ENCODE data around the gene COL4A2. TPM values are rescaled to one million over a fixed set of nuclear protein-coding genes. Genes with fewer than 3 reads are reported as not detected.

Gene COL4A2
- total RNA-seq, 1 donor from 2014 or later, result 180 TPM

GRCh38 chr13:110477706-110478245 is 170.7 kb downstream of the COL4A2 start:
- no peak for DNase-seq (ENCODE audit: extremely low spot score in 2 of 2)
- Histone ChIP-seq H3K9me3 (no peaks in the 10 kb centered on the region), H3K27me3 (no peaks in the 10 kb centered on the region), H3K27ac (no peak overlapping the region), H3K4me1 (no peaks in the 10 kb centered on the region), H3K4me3 (no peak overlapping the region), H3K36me3 (peaks cover 4 to 32% of the 10 kb centered on the region in 2 donors)
- intact Hi-C loops (cut with DNase I), result no loop called here
- TF ChIP-seq POLR2A (IDR thresholded peaks at IDR 0.05) (no peak), CTCF (IDR thresholded peaks at IDR 0.05) (no peak), POLR2AphosphoS5 (IDR thresholded peaks at IDR 0.05; ENCODE audit: insufficient read depth in 1 of 2, low read depth in 1 of 2) (no peak)

GRCh38 chr13:110478405-110479214 is 171.5 kb downstream of the COL4A2 start:
- H3K27ac ChIP-seq, result no peak overlapping the region
- H3K36me3 ChIP-seq, result peaks cover 4 to 38% of the 10 kb centered on the region in 2 donors
- no peak for TF ChIP-seq POLR2A (IDR thresholded peaks at IDR 0.05)
- no peak for TF ChIP-seq CTCF (IDR thresholded peaks at IDR 0.05)
- no peak for TF ChIP-seq POLR2AphosphoS5 (IDR thresholded peaks at IDR 0.05; ENCODE audit: insufficient read depth in 1 of 2, low read depth in 1 of 2)
- no peak for DNase-seq (ENCODE audit: extremely low spot score in 2 of 2)
- no peak overlapping the region for H3K4me3 ChIP-seq
- H3K4me1 ChIP-seq, result no peaks in the 10 kb centered on the region
- H3K9me3 ChIP-seq, result no peaks in the 10 kb centered on the region
- intact Hi-C loops (cut with DNase I), result no loop called here
- no peaks in the 10 kb centered on the region for H3K27me3 ChIP-seq

GRCh38 chr13:110479215-110479545 is 172.1 kb downstream of the COL4A2 start:
- H3K4me1 ChIP-seq, result no peaks in the 10 kb centered on the region
- no peak overlapping the region for H3K4me3 ChIP-seq
- H3K36me3 ChIP-seq, result peaks cover 4 to 33% of the 10 kb centered on the region in 2 donors
- no peaks in the 10 kb centered on the region for H3K27me3 ChIP-seq
- DNase-seq (ENCODE audit: extremely low spot score in 2 of 2), result no peak
- intact Hi-C loops (cut with DNase I), result no loop called here
- H3K27ac ChIP-seq, result no peak overlapping the region
- no peaks in the 10 kb centered on the region for H3K9me3 ChIP-seq
- TF ChIP-seq CTCF (IDR thresholded peaks at IDR 0.05) (no peak), POLR2AphosphoS5 (IDR thresholded peaks at IDR 0.05; ENCODE audit: insufficient read depth in 1 of 2, low read depth in 1 of 2) (no peak), POLR2A (IDR thresholded peaks at IDR 0.05) (no peak)

- no peak for TF ChIP-seq POLR2AphosphoS5 (IDR thresholded peaks at IDR 0.05; ENCODE audit: insufficient read depth in 1 of 2, low read depth in 1 of 2)
- TF ChIP-seq POLR2A (IDR thresholded peaks at IDR 0.05), result no peak
- TF ChIP-seq CTCF (IDR thresholded peaks at IDR 0.05), result no peak
- H3K36me3 ChIP-seq, result peaks cover 4 to 33% of the 10 kb centered on the region in 2 donors
- intact Hi-C loops (cut with DNase I), result loop anchor here (5.0 kb wide), 1 partner anchor 533 kb away; no protein-coding TSS in a partner anchor
- H3K4me1 ChIP-seq, result no peaks in the 10 kb centered on the region
- H3K27me3 ChIP-seq, result no peaks in the 10 kb centered on the region
- no peaks in the 10 kb centered on the region for H3K9me3 ChIP-seq
- no peak overlapping the region for H3K27ac ChIP-seq
- DNase-seq (ENCODE audit: extremely low spot score in 2 of 2), result no peak
- no peak overlapping the region for H3K4me3 ChIP-seq
Measured at GRCh38 chr13:110479648-110480047, 172.6 kb downstream of the COL4A2 start.

- Histone ChIP-seq H3K4me3 (no peak overlapping the region), H3K27me3 (no peaks in the 10 kb centered on the region), H3K36me3 (peaks cover 4 to 33% of the 10 kb centered on the region in 2 donors), H3K4me1 (no peaks in the 10 kb centered on the region), H3K9me3 (no peaks in the 10 kb centered on the region), H3K27ac (no peak overlapping the region)
- TF ChIP-seq POLR2AphosphoS5 (IDR thresholded peaks at IDR 0.05; ENCODE audit: insufficient read depth in 1 of 2, low read depth in 1 of 2), result no peak
- DNase-seq (ENCODE audit: extremely low spot score in 2 of 2), result no peak
- intact Hi-C loops (cut with DNase I), result loop anchor here (5.0 kb wide), 1 partner anchor 532 kb away; no protein-coding TSS in a partner anchor
Measured at GRCh38 chr13:110480161-110480560, 173.1 kb downstream of the COL4A2 start.

Data from vagina (tissue), 2 donors.